Right ventricle myocardium inferior (tissue), 1 donor: ENCODE measurements around the gene HTR5A. TPM values are rescaled to one million over a fixed set of nuclear protein-coding genes. Genes with fewer than 3 reads are reported as not detected.

ENCODE experiments used
- ATAC-seq: fragments of 200-7000 bp; cut with Tn5 transposase; one replicate; pipeline ENCODE4 v1.9.1; 2020; ENCODE audit warnings: mild to moderate bottlenecking, moderate library complexity
- DNase-seq: peaks from one replicate; pipeline ENCODE4 v3.0.0; 2021; ENCODE audit errors: missing footprints
- intact Hi-C: fragments of 100-400 bp; cut with DNase I; formaldehyde crosslinking; loops from one replicate; pipeline ENCODE4 v1.11.0; 2022
- total RNA-seq: library from RNA; stranded (reverse); fragmentation: NEBNext Ultra II Directional; extraction: Animal tissue kit (Norgen Biotek cat#: 25700); gene quantifications from one replicate; pipeline ENCODE4 v1.2.1, GENCODE V29; 2021
- donor health status: DM: no; HTN: yes; CAD: no; lungs with severe emphysema.

Gene HTR5A
- total RNA-seq, 1 donor from 2014 or later: not detected

DNA sequence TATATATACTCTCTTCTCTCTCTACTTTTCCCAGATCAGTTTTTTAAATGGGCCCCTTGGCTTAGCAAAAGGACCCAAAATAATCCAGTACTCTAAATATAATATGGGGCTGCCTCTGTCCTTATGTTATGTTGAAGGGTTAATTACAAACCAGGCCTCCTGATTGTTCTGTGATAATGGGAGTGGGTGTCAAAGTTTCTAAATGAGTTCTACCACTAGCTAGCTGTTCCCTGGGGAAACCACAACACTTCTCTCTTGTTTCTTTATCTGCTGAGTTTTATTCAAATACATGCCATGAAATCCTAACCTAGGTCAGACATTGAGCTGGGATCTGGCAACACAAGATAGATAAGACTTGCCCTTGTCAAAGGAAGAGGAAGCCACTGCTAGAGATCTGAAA, 3.8 kb downstream of the HTR5A start:
- intact Hi-C loops: no loop called here
- ATAC-seq: no peak
- DNase-seq: no peak

DNA sequence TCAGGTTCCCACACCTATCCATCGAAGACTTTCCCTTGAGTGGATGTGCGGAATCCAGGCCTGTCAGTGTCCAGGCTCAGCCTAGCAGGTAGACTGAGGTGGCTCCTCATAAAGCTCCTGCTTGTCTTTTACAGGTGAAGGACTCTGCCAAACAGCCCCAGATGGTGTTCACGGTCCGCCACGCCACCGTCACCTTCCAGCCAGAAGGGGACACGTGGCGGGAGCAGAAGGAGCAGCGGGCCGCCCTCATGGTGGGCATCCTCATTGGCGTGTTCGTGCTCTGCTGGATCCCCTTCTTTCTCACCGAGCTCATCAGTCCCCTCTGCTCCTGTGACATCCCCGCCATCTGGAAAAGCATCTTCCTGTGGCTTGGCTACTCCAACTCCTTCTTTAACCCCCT, 13.9 kb downstream of the HTR5A start:
- intact Hi-C loops: no loop called here
- ATAC-seq (no peak), DNase-seq (no peak)

DNA sequence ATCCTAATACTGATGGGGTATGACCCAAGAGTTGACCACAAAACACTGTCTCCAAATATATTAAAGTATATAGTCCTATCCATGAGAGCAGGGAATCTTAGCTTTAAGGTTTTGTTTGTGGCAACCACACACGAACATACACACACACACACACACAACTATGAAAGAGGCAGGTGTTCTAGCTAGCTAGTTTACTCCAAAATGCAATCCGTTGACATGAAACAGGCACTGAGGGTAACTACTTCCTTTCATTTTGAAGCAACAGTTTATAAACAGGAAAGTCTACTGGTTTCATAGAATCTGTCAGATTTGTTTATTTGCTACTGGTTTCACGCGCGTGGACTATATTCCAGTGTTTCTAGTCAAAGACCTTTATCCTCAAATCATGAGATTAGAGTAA, 14.8 kb downstream of the HTR5A start:
- ATAC-seq: no peak
- DNase-seq: no peak
- intact Hi-C loops: no loop called here

DNA sequence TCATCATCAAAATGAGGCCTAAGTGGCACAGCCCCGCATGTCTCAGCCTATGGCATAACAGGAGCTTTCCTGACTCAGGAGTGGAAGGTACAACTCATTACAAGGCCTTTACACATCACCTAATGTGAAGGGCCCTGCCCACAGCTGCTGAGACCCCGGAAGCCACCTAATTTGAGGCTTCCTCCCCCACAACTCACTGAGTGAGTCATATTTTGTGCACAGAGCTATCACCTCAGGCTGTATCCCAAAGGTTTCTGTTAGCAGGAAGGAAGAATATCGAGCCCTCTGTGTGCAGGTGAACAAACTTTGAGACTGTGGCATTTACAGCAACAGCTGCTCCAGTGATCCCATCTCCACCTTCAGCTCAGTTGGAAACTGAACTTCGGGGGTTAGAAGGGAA, 20.6 kb downstream of the HTR5A start:
- intact Hi-C loops: no loop called here
- DNase-seq (no peak), ATAC-seq (no peak)

DNA sequence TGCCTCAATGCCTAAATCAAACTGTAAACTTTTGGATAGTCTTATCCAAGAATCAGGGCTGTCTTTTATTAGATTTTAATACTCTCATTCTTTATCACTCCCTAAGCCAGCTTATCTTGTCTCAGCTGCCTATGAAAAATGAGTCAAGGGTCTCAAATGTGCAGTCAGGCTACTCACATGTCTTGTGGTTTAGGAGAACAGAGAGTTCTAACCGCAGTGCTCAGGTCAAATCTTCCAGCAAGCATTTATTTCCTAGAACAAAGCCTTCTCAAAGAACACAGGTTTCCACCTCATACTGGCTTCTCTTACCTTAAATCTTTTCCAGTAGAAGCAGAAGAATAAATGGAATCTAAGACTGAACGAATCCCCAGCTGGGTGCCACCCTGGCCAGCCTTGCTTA, 23.5 kb downstream of the HTR5A start:
- intact Hi-C loops: no loop called here
- ATAC-seq (no peak), DNase-seq (no peak)

DNA sequence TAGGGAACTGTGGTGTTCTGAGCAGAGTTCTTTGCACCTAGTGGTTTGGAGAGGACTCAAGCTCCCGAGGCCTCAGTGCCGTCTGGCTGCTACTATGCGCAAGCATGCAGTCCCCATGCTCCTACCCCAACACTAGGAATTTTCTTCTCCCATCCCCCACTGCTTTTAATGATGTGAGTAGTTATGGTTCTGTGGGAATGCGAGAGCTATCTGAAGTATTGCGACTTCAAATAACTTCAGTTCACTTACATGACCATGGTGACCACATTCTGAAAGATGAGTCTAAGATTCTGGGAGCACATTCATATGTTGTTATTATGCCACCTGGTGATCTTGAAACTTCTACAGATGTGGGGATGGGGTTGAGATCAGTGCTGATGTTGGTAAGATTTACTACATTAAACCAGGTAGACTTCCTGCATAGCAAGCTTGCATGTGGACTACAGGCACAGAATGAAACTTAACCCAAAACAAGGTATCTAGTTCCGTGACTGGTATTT, 24.6 kb downstream of the HTR5A start:
- no peak for ATAC-seq
- DNase-seq: no peak
- intact Hi-C loops: no loop called here

DNA sequence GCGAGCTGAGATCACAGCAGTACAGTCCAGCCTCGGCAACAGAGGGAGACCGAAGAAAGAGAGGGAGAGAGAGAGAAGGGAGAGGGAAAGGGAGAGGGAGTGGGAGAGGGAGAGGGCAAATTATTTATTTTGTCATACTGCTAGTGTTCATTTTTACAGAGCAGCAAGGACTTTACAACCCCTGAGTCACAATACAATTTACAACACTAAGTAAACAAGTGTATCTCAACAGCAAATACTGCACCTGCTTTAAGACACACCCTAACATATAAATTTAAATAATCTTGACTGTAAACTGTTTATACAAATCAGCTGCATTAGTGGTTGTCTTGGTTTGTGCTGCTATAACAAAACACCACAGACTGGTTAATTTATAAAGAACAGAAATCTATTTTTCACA, 27.2 kb downstream of the HTR5A start:
- DNase-seq (no peak), ATAC-seq (no peak)
- intact Hi-C loops: no loop called here

DNA sequence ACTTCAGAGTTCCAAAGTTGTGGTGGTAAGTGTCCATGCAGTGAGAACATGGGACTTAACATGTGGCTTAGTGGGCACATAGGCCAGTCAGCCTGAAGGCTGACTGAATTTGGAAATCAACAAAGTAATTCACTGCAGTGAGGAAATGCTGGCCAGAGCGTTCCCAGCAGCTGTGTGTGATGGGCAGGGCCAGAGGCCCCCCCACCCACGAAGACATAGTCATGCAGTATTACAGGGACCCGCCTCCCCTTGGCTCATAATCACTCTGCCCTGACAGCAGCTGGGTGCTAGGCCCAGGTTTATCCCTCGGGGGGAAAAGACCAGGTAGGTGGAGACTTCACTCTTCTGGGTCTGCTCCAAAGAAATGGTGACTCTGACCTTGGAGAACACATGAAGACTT, 33.7 kb downstream of the HTR5A start:
- intact Hi-C loops: no loop called here
- ATAC-seq (no peak), DNase-seq (no peak)

DNA sequence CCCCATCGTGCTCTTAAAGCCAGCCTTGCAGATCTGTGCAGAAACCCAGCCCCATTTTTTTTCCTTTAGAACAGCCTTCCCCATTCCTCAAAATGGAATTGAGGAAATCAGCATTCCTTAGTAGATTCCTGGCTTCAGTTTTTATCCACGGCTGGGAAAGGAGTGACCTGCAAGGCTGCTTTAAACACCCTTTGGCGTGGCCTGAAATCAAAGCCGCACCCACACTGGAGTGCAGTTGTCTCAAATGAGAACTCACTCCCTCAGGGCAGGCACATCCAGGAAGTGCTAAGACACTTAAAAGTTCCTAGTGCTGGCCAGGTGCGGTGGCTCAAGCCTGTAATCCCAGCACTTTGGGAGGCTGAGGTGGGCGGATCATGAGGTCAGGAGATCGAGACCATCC, 34.8 kb downstream of the HTR5A start:
- DNase-seq: no peak
- no peak for ATAC-seq
- intact Hi-C loops: no loop called here

DNA sequence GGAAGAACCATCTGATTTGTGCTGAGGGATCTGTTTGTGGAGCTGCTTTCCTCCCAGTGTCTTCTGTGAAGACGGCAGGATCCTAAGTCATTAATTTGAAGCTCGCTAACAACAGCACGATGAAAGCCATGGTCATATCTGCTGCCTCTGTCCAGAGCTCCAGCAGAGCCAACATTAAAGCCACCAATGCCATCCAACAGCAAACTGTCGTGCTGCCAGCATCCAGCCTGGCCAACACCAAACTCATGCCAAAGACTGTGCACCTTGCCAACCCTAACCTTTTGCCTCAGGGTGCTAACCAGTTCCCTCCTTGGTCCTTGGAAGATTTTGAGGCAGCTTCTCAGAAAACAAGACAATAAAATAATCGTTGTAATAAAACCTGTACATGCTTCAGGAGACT, 36.2 kb downstream of the HTR5A start:
- no peak for DNase-seq
- no peak for ATAC-seq
- intact Hi-C loops: no loop called here

DNA sequence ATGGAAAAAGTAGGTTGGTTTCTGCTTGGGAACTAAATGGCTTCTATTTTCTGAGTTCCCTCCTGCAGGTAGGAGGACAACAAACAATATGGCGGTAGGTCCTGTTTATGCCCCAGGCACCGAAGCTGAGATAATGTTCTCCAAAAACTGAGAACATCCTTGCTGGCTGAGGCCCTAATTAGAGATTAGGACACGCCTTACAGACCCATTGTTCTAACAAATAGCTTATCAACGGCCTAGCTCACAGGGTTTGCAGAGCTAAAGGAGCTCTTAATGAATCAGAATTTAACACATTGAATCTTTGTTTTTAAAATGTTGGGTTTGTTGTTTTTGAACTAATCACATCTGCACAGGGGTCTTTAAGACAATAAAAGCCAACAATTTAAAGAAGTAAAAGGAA, 37.0 kb downstream of the HTR5A start:
- DNase-seq: no peak
- intact Hi-C loops: no loop called here
- no peak for ATAC-seq

DNA sequence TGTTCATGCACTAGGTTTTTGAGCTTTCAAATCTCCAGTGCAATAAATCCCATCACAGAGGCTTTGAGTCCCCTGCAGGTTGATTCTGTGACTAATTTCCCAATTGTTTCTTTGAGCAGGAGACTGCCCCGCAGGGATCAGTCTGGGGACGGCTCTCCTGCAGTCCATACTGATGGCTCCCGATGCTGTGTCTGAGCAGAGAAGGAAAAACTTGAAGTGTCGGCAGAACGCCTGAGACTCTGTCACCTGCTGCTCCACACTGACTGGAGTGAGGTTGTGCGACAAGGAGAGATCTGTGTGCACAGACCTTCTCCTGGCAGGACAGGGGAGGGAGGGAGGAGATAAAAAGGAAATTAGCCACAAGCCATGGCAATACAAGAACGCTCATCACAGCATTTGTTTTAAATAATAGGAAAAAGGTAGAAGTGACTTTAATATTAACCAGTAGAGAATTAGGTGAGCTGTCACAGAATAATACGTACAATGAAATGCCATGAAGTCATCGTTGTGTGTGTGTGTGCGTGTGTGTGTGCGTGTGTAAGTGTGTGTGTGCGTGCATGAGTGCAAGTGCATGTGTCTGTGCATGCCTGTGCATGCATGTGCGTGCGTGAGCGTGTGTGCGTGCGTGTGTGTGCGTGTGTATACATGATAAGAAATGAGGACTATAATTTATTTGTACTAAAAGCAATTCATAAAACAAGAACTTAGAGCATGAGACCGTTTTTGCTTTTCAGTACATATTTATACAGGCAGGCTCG, 38.2 kb downstream of the HTR5A start:
- intact Hi-C loops: no loop called here
- no peak for DNase-seq
- no peak for ATAC-seq

DNA sequence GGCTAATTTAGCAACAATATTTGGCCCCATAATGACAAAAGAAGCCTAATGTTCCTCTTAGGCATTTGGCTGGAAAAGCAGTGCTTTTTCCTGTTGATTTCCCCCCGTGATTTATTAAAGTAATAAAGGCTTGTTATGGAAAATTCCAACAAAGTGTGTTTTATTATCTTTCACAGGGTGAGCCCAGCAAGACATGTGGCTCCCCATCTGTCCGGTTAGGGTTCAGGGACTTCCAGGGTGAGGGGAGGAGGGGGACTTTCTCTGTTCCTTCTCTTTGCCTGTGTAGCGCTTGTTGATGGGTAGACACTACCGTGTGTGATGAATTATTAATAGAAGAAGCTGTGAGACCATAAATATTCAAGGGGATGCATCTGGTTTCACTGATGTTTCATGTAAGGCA, 39.0 kb downstream of the HTR5A start:
- no peak for ATAC-seq
- DNase-seq: no peak
- intact Hi-C loops: no loop called here

DNA sequence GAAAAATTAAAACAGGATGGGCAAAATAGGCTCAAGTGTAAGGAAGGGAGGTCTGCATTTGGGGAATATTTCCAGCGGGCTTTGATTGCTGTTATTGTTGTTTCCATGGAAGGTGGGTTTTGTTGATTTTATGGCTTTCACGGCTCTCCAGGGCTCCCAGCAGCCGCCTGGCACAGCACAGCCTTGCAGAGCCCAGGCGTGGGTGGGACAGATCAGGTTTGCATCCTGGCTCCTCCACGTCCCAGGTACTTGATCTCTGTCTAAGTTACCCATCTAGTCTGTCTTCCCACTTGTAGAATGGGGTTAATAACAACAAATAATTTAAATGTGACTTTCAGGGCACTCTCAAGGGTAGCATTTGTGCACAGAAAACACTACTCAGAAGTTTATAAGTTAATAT, 45.2 kb downstream of the HTR5A start:
- intact Hi-C loops: no loop called here
- DNase-seq (no peak), ATAC-seq (no peak)

DNA sequence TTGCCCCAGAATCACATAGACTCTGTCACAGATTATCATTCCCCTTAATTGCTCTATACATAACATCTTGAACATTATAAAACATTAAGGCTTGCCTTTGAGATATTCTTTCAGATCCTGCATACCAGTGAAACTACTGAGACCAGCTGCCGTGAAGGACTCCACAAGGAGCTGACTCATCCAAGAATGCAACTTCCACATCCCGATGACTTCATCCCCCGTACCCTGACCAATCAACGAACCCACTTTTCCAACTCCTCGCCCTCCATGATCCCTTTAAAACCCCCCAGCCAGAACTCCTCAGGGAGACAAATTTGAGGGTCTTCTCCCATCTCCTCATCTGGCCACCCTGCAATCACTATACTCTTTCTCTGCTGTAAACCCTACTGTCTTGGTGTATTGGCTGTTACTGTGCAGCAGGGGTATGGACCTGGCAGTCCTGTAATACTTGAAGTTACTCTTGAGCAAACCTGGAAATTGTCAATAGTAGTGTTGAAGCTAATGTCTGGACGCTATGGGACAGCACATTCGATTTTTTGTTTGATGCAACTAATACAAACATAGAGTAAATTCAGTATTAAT, 49.8 kb downstream of the HTR5A start:
- intact Hi-C loops: no loop called here
- ATAC-seq (no peak), DNase-seq (no peak)

DNA sequence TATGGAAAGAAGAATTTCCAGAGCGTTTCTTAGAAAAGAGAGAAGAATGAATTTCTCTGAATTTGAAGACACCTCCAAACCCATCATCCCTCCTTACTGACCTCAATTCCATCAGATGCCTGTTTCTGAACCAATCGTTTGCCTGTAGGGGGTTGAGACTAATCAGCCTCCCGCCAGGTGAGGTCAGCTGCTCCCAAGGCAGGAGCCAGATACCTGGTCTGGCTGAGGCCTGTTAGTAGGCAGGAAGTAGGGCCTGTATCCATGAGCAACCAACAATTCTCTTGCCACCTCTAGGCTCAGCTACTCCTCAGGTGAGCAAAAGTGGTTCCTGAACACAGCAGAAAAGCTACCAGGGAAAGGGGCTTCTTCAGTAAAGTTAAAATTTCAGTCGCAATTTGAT, 50.3 kb downstream of the HTR5A start:
- intact Hi-C loops: no loop called here
- DNase-seq (no peak), ATAC-seq (no peak)

DNA sequence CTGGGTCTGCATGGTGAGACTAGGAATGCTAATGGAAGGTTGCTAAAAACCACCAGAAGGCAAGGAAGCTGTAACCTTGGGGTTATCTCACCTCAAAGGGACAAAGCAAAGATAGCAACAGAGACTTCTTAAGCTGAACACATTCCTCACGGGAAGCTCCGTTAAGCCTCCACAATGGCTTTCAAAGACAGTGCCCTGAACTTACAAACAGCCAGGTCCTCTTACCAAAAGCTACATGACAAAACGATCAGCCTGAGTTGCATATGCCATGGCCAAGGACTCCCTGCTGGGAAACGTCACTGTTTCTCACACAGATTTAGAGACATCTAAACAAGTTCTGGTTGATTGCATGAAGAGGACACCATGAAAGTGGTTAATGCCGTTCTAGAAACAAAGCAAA, 52.7 kb downstream of the HTR5A start:
- intact Hi-C loops: no loop called here
- ATAC-seq (no peak), DNase-seq (no peak)

DNA sequence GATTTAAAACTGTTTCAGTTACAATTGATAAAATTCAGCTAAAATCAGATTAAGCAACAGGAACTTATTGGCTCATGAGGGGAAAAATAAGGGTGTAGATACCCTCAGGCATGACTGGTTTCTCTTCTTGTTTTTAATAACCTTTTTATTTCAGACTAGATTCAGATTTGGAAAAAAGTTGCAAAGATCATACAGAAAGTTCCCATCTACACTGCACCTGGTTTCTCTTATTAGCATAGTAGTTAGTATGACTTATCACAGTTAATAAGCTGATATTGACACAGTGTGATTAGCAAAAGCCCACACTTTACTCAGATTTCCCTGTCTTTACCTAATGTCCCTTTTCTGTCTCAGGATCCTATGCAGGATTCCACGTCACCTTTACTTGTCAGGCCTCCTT, 53.3 kb downstream of the HTR5A start:
- intact Hi-C loops: no loop called here
- ATAC-seq (no peak), DNase-seq (no peak)

DNA sequence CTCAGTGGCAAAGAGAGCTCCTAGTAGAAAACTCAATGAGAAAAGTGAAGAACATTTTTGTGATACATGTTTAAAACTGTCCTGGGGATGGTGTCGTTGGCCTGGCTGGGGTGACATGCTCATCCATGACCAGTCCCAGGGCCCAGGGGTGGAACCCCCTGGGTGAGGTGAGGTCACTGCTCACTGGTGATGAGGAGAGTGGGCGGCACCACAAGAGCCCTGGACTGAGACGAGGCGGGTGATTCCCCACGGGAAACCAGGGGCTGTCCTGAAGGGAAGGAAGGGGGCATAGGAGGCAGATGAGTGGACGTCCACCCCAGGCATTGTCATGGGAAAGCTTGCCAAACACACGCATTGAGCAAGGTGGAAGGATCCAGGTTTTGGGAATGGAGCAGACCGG, 54.6 kb downstream of the HTR5A start:
- ATAC-seq (no peak), DNase-seq (no peak)
- intact Hi-C loops: no loop called here

DNA sequence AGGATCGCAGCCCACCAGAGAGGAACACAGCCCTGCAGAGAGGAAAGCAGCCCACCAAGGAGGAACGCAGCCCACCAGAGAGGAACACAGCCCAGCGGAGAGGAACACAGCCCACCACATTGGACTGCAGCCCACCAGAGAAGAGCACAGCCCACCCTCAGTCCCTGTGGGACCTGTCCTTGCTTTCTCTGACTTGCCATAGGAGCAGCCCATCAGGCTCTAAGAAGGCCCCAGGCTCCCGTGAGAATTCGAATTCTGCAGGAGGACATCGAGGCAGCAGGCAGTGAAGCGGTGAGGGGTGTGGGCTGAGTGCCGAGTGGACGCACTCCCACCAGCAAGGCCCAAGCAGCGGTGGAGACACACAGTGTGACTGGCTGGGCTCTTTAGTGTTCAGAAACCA, 59.1 kb downstream of the HTR5A start:
- DNase-seq (no peak), ATAC-seq (no peak)
- intact Hi-C loops: no loop called here

DNA sequence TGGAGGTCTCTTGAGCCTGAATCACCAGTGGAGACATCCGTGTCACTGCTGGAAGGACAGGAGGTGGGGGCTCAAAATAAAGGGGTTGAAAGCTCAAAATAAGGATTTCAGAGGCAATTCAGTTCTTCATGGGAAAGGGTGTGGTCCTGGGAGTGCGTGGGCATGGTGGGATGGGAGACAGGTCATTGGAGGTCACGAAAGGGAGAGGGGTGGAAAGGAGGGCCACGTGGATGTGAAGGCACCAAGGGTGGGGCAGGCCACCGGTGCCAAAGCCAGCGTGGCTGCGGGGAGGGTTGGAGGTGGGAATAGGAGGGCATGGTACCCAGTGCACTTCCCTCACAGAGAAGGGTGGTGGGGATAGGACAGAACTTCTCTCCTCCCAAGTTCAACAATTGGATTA, 59.7 kb downstream of the HTR5A start:
- DNase-seq (no peak), ATAC-seq (no peak)
- intact Hi-C loops: no loop called here
